CD1c-positive myeloid dendritic cell (primary cell): ENCODE data around the gene PIP4K2C.

Experiments
- DNase-seq: peaks from one replicate; pipeline ENCODE4 v3.0.0-alpha.2; 2016; ENCODE audit errors: extremely low spot score

Gene PIP4K2C

GRCh38 chr12:57590864-57591781 lies at the start of gene PIP4K2C:
PIP4K2C (plus strand) TSS chr12:57591192; CDS start chr12:57591290, 98 bp downstream.
- DNase-seq, result peak; percentile 83

GRCh38 chr12:57541717-57542116 lies 49.3 kb upstream of the PIP4K2C start:
- no peak for DNase-seq

- DNase-seq, result no peak
Measured at GRCh38 chr12:57543581-57543980, 47.4 kb upstream of the PIP4K2C start.

GRCh38 chr12:57545809-57546437 lies 45.1 kb upstream of the PIP4K2C start:
- no peak for DNase-seq

GRCh38 chr12:57546438-57547287 lies 44.3 kb upstream of the PIP4K2C start, which contains the start of gene DCTN2:
DCTN2 (minus strand) TSS chr12:57547192; CDS start chr12:57547063, 129 bp downstream.
- DNase-seq, result peak; percentile 97

- DNase-seq, result no peak
Measured at GRCh38 chr12:57547288-57548012, 43.5 kb upstream of the PIP4K2C start.

GRCh38 chr12:57548013-57548315 lies 43.0 kb upstream of the PIP4K2C start:
- no peak for DNase-seq

GRCh38 chr12:57548488-57548887 lies 42.5 kb upstream of the PIP4K2C start:
- DNase-seq, result no peak

GRCh38 chr12:57549203-57549908 lies 41.6 kb upstream of the PIP4K2C start:
- DNase-seq, result no peak

GRCh38 chr12:57549909-57550640 lies 40.9 kb upstream of the PIP4K2C start, which contains the start of gene KIF5A:
KIF5A (plus strand) TSS chr12:57550044; CDS start chr12:57550272, 228 bp downstream.
- peak; percentile 17 for DNase-seq

GRCh38 chr12:57550641-57551549 lies 40.1 kb upstream of the PIP4K2C start:
- DNase-seq, result no peak

GRCh38 chr12:57551637-57552305 lies 39.2 kb upstream of the PIP4K2C start:
- no peak for DNase-seq

GRCh38 chr12:57552306-57552651 lies 38.7 kb upstream of the PIP4K2C start:
- no peak for DNase-seq

GRCh38 chr12:57552835-57553313 lies 38.1 kb upstream of the PIP4K2C start:
- no peak for DNase-seq

GRCh38 chr12:57553343-57554202 lies 37.4 kb upstream of the PIP4K2C start:
- DNase-seq, result no peak

GRCh38 chr12:57554453-57554852 lies 36.5 kb upstream of the PIP4K2C start:
- DNase-seq, result no peak

GRCh38 chr12:57554897-57555296 lies 36.1 kb upstream of the PIP4K2C start:
- DNase-seq, result no peak
